HG02623 (cell line): ENCODE data around the gene CACNA2D3.

Experiments
- ATAC-seq: cut with Tn5 transposase; IDR thresholded peaks from one replicate; pipeline ENCODE4 v1.9.1; 2021; ENCODE audit warnings: moderate library complexity; ENCODE audit not compliant: unreplicated experiment

The CACNA2D3 gene

DNA sequence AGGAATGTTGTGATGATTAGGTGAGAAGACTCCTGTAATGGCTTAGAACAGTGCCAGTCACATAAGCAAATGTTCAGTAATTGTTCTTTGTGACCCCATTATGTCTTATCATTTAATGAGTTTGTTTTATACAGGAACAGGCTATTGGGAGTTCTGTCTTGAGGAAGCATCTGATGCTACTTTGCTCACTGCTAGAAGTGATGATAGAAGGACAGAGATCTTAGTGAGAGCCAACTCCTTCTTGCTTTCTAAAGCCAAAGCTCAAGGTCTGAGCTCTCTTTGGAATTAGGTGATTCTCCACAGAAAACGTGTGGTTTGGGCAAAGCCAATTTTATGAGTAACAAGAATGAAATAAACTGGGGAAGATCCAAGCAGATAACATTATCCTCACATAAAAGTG lies 590.7 kb downstream of the CACNA2D3 start:
- no peak for ATAC-seq

- no peak for ATAC-seq
These were observed 591.1 kb downstream of the CACNA2D3 start for GRCh38 chr3:54713455-54713854.

- ATAC-seq, result no peak
These were observed 591.7 kb downstream of the CACNA2D3 start for GRCh38 chr3:54714035-54714434.

GRCh38 chr3:54717506-54717905 lies 595.2 kb downstream of the CACNA2D3 start:
- ATAC-seq, result no peak

DNA sequence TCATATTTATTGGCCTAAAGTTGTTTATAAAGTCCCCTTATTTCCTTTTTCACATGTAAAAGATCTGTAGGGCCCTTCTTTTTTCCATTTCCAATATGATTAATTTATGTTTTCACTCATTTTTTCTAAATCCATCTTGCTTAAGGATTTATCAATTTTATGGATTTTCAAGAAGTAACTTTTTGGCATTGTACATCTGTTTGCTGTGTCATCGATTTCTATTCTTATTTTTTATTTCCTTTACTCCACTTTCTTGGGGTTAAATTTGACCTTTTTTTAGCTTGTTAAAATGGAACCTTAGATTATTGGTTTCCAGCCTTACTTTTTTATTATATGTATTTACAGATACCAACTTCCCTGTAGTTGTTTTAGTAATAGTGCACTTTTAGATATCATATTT lies 597.6 kb downstream of the CACNA2D3 start:
- no peak for ATAC-seq

- no peak for ATAC-seq
These were observed 598.3 kb downstream of the CACNA2D3 start for GRCh38 chr3:54720604-54721003.

DNA sequence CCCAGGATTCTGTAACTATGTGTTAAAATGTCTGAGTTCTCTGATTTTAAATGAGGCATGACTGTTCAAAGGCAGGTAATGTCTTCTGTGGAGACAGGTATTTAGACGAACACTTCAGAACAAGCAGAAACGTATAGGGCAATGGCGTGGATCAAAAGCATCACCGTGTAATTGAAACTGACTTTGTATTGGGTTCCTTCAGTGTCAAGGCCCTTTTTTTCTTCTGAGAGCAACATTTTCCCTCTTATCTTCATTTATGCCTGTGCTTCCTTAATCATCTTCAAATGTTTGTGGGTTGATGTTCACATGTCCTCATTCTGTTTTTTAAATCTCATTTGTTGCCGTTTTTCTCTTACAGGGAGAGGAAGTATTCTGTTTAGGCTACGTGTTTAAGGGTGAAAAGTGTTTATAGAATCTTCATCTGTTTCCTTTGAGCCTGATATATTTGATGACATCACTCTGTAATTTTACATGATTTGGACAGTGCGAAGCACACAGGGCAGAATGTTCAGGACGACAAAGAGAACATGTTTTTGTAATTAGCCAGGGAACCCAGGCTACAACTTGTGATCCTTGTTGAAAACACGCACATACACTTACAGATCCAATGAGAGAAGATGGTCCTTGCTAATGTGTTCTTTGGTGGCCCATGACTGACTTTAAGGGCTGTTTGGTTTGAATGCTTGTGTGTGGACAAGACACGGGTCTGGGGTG lies 609.5 kb downstream of the CACNA2D3 start:
- no peak for ATAC-seq

GRCh38 chr3:54733106-54734006 lies 611.0 kb downstream of the CACNA2D3 start:
- no peak for ATAC-seq

- no peak for ATAC-seq
These were observed 614.1 kb downstream of the CACNA2D3 start for GRCh38 chr3:54736459-54736858.

DNA sequence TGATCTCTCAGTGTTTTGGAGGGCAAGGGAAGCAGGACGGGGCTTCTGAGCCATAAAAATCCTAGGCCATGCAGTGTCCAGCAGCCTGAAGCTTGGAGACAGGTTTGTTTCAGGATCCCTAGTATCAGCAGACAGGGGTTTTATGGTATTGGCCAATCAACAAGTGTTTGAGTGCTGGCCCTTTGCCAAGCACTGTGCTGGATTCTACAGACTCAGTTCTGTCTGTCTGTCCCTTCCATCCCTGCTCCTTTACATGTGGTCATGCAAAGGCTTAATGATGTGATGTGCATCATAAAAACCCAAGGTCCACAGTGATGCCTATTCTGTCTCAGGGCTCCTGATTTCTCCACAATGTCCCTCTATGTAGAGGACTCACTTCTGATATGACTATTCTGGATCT lies 621.4 kb downstream of the CACNA2D3 start:
- no peak for ATAC-seq

- ATAC-seq, result no peak
These were observed 621.9 kb downstream of the CACNA2D3 start for GRCh38 chr3:54744291-54744690.

- no peak for ATAC-seq
These were observed 623.5 kb downstream of the CACNA2D3 start for GRCh38 chr3:54745843-54746242.

DNA sequence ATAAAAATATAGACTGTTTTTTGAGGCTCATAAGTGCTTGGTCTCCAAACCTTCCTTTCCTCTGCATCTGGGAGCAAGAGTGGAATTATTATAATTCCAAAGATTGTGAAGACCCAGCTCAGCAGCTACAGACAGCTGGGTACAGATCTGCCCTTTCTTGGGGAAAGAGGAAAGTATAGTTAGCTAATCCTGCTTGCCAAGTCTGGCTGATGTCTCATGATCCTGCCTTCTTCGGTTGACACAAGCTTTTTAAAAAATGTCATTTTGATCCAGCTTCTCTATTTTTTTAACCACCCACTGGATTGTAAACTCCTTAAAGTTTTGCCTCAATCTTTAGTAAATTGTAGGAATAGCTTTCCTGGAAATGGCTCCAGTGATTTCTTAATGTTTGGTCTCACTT lies 624.4 kb downstream of the CACNA2D3 start:
- ATAC-seq, result no peak

DNA sequence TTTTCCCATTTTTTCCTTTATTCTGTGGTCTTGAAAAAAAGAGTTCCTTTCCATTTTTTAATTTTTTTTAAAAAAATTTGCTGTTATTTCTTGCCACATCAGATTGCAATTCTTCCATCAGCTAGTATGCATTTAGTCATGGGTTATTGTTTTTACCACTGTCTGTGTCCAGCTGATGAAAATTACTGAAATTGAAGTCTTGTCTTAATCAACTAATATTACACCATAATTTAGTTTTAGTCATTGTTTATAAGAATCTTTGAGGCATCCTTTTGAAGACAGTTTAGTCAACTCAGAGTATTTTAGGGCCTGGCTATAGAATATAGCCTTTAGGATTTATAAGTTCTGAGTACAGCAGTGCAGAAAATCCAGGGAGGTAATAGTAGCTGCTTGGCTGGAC lies 633.4 kb downstream of the CACNA2D3 start:
- ATAC-seq, result no peak

GRCh38 chr3:54756330-54756731 lies 634.0 kb downstream of the CACNA2D3 start:
- ATAC-seq, result no peak

- ATAC-seq, result no peak
These were observed 636.1 kb downstream of the CACNA2D3 start for GRCh38 chr3:54758461-54758860.

DNA sequence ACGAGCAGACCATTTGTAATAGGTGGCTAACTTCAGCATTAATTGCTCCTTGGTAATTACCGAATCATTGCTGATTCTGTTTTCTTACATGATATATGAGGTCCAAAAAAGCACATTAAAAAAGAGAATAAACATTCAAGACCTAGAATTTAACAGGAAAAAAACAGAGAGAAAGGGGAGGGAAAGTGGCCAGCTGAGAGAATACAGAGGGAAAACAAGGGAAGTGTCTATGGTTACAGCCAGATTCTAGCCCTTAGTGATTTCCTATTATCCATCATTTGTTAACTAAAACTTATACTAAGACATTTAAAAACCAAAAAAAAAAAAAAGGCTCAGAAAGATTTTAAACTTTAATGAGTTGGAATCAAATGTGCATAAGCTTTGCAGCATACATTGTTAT lies 636.8 kb downstream of the CACNA2D3 start:
- no peak for ATAC-seq

- ATAC-seq, result no peak
These were observed 637.8 kb downstream of the CACNA2D3 start for GRCh38 chr3:54760201-54760600.

DNA sequence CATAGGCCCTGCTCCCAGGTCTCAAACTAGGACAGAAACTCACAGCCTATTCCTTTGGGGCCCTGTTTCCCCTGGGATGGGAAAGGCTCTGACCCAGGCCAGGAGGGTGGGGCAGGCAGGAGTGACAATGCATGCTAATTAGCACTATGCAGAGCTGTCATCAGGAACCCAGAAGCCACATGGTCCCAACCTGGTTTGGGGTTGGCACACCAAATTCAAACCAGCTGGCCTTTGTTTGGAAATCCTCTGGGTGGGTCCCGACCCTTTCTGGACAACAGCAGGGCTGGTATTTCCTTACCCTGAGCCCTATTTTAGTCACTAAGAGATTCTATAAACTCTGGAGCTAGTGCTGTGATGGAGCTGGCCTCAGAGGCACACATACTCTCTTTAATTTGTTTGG lies 639.3 kb downstream of the CACNA2D3 start:
- ATAC-seq, result no peak

- ATAC-seq, result no peak
These were observed 642.6 kb downstream of the CACNA2D3 start for GRCh38 chr3:54764911-54765310.

DNA sequence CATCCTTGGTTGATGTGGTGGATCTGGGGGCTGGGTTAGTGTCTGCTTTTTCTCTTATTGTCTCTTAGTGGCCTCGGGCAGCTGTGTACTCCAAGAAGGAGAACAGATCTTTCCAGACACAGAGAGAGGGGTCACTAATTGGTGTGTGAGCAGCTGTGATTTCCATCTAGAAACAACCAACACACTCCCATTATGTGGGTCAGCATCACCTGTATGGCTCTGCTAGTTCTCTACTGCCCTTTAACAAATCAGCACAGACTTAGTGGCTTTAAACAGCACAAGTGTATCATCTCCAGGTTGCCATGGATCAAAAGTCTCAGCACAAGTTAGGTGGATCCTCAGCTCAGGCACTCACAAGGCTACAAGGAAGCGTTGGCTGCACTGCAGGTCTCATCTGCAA lies 648.7 kb downstream of the CACNA2D3 start:
- ATAC-seq, result no peak

GRCh38 chr3:54772051-54772450 lies 649.7 kb downstream of the CACNA2D3 start:
- no peak for ATAC-seq
